Breast epithelium (tissue), 3 donors: ENCODE results near the gene ATOSA.

Experiments
- POLR2AphosphoS5 ChIP-seq, 3 donors: sonication (generic); formaldehyde crosslinking; IDR thresholded peaks; one replicate each; pipeline ENCODE4 v1.6.1; 2017; ENCODE audit warnings: antibody characterized with exemption in 3 of 3
- TF ChIP-seq, protein P1 (sequence below), 3 donors: fragments of 450-650 bp; IDR thresholded peaks; one replicate each; pipeline ENCODE4 v1.5.1; 2016 to 2017; ENCODE audit warnings: antibody characterized with exemption in 3 of 3, mild to moderate bottlenecking in 3 of 3, moderate library complexity in 3 of 3

DNA sequence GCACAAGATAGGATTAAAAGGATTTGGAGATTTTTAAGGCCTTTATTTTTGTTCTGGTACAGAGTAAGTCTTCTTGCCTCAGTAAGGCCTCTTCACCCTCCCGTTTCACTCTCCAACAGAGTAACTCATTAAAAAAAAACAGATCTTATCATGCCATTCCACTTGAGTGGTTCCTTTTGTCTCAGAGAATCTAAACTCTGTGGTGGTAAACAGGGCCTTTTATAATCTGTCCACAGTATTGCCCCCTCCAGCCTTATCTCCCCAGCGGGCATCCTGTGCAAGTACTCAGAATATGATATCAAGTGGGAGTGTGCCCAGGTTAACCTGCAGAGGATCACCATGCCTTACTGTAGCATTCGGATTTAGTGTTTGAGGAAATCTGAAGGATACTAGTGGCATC is 20.3 kb upstream of the ATOSA start:
- TF ChIP-seq, protein P1, sequence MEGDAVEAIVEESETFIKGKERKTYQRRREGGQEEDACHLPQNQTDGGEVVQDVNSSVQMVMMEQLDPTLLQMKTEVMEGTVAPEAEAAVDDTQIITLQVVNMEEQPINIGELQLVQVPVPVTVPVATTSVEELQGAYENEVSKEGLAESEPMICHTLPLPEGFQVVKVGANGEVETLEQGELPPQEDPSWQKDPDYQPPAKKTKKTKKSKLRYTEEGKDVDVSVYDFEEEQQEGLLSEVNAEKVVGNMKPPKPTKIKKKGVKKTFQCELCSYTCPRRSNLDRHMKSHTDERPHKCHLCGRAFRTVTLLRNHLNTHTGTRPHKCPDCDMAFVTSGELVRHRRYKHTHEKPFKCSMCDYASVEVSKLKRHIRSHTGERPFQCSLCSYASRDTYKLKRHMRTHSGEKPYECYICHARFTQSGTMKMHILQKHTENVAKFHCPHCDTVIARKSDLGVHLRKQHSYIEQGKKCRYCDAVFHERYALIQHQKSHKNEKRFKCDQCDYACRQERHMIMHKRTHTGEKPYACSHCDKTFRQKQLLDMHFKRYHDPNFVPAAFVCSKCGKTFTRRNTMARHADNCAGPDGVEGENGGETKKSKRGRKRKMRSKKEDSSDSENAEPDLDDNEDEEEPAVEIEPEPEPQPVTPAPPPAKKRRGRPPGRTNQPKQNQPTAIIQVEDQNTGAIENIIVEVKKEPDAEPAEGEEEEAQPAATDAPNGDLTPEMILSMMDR (IDR thresholded peaks at IDR 0.05), result no peak
- no peak for TF ChIP-seq POLR2AphosphoS5 (IDR thresholded peaks at IDR 0.05)
